Globus pallidus (tissue), 1 donor: ENCODE data around the gene AGBL1.

ENCODE experiments used
- DNase-seq: peaks from one replicate; pipeline ENCODE4 v3.0.0-alpha.2; 2015; ENCODE audit warnings: low spot score

The AGBL1 gene

DNA sequence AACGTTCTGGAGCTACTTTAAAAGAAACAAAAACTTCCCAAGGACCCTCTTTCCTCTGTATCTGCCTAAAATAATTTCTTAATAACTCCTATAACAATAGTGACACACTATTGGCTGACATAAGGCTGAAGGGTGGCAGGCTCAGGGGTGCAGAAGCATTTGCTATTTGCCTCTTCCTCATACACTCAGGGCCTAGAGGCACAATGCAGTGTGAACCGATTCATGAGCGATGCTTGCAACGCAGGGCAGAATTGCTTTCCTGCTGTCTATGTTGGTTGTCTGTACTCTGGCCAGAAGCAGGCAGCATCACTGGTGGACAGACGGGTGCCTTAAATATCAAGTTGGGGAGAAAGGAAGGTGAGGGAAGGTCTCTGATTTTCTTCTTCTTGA is 157.4 kb downstream of the AGBL1 start:
- DNase-seq: no peak

DNA sequence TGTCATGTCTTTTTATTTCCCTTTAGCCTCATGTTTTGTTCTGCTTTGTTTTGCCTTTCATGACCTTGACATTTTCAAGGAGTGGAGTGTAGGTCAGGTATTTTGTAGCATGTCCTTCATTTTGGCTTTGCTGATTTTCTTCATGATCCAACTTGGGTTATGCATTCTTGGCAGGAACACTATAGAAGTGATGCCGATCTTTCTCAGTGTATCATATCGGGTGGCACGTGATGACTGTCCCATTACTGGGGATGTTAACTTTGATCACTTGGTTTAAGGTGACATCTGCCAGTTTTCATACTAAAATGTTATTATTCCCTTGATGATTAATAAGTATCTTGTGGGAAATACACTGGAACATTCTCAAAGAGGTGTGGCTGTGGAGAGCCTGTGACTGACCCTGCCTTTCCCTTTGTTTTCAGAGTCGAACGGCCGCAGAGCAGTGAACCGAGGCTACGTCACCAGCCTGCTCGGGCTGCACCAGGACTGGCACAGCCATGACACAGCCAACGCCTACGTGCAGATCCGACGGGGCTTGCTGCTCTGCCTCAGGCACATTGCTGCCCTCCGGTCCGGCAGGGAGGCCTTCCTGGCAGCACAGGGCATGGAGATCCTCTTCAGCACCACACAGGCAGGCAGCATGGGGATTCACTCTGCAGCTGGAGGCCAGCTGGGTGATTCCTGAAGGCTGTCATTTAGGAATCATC is 167.7 kb downstream of the AGBL1 start:
- DNase-seq: no peak

DNA sequence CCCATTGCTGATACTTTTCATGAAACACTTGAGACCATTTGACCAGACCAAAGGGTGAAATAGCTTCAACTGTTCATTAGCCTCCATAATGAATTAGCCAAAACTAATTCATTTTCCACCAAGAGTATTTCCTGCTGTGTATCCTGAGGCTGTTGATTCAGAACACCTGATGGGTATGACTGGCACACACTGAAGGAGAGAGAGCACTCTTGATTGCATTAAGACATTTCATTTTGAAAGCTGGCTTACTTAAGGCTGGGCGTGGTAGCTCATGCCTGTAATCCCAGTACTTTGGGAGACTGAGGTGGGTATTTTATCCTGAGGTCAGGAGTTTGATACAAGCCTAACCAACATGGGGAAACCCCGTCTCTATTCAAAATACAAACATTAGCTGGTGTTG is 175.6 kb downstream of the AGBL1 start:
- no peak for DNase-seq

DNA sequence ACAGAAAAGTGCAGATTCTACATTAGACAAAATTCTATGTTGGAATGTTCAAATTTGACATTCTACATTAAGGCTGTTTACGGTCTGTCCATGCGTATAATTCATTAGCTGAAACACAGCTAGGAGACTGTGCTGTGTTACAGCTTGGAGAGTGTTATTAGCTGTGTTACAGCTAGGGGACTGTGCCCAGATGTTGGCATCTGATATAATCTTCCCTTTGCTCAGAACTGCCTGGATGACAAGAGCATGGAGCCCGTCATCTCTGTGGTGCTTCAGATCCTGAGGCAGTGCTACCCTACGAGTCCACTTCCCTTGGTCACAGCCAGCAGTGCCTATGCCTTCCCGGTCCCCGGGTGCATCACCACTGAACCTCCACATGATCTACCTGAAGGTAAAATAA is 177.0 kb downstream of the AGBL1 start:
- DNase-seq: no peak

DNA sequence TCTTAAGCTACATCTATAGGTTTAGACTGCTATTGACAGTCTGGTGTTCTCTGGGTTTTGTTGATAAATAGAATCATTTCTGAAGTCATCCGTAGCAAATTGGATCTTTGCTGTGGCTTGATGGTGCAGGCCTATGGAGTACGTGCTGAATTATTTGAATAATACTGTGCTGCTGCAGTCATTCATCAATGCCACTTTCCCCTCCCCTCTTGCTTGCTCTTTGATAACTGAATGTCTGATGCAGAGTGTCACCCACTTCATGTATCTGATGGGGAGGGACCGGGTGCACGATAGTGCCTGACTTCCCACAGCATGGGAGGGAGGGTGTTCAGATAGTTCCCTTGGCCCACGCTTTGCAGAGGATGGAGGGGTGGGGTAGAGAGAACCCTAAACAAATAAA is 179.9 kb downstream of the AGBL1 start:
- no peak for DNase-seq

DNA sequence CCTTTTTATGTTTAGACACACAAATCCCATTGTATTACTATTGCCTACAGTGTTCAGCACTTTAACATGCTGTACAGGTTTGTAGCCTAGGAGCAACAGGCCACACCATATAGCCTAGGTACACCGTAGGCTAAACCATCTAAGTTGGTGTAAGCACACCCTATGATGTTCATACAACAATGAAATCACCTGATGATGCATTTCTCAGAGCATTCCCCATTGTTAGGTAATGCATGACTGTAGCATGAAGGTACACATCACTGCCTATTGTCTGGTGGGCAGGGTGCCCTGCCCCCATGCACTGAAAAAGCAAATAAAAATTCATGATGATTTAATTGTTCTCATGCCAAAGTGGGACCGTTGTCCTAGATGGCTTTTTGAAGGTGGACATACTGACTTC is 183.6 kb downstream of the AGBL1 start:
- no peak for DNase-seq

DNA sequence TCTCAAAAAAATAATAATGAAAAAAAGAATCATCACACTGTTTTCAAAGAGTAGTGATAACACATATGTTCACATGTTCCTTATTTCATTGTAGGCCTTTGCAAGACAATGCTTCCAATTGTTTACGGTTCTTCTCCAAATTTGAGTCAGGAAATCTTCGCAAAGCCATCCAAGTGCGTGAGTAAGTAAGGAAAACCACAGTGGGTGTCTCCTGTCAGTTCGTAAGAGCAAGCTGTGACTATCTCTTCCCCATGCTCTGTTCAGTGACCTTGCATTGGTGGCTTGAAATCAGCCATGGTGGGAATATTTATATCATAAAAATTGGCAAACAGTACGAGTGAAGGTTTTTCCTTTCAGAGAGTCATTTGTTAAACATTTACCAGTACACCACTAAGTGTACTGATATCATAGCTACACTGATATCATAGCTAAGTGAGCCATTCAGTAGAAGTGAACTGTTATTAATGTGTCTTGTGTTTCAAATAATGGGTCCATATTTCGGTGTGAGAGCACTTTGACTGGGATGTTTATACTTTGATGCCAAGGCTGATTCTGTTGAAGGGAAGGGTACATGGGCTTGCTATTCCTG is 187.3 kb downstream of the AGBL1 start:
- no peak for DNase-seq

DNA sequence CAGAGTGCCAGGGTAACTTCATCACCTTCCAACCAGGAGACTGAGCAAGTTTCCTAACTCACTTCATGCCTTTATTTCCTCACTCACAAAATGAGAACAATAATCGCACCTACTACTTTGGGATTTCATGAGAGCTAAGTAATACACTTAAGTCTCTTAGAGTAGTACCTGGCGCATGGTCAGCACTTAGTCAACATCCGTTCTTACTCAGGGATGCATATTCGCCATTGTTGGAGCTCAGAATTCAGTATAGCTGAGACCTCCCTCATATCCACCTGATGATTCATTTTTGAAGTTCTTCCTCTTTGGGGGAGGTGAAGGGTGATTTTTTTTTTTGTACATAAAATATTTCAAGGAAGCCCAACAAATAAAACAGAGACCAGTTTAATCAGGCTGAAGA is 188.2 kb downstream of the AGBL1 start:
- DNase-seq: no peak

DNA sequence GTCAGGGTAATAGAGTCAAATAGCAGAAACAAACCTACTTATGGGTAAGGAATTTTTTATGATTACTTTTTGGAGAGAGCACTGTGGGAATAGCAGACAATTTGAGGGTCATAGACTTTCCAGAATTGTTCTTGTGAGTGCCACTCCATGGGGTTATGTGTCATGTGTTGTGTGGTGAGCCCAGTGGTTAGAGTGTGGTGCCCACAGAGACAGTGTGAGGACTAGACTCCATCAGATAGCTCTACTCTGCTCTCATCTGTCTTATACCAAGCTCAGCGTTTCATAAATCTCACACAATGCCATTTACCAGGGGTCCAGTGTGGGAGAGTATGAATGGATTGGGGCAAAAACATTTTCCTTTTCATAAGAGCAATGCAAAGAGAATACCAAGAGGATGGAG is 188.9 kb downstream of the AGBL1 start:
- DNase-seq: no peak

DNA sequence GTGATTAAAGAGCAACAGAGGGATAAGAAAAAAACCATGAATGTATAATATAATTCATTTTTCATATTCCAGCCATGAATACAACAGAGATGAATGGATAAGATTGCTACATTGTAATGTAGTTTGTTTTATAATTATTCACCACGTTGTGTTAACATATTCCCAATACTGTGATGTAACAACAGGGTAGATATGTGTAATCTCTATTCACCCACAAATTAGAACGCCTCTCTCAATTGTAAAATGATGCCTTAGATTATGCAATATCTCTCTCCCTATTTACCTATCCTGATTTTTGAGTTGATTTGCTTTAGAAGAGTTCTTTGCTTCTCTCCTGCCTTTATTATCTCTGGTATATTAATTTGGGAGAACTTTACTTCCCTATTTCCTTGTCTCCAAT is 193.6 kb downstream of the AGBL1 start:
- no peak for DNase-seq

DNA sequence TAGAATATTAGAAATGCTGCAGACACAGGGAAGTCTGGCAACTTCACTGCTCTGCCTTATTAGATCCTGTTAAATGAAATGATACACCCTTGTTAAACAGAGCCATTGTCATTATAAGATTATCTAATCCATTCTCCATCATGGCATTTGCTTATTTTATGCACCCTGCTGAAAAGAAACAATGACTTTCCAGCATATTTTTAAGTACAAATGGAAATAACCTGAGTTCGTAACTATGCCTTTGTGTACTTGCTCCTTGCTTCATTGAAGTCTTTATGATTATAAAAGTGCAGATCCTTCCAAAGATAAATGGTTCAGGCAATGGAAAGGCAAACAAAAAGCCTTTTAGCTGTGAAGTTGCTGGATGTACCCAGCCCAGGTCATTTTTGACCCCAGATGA is 195.7 kb downstream of the AGBL1 start:
- DNase-seq: no peak

DNA sequence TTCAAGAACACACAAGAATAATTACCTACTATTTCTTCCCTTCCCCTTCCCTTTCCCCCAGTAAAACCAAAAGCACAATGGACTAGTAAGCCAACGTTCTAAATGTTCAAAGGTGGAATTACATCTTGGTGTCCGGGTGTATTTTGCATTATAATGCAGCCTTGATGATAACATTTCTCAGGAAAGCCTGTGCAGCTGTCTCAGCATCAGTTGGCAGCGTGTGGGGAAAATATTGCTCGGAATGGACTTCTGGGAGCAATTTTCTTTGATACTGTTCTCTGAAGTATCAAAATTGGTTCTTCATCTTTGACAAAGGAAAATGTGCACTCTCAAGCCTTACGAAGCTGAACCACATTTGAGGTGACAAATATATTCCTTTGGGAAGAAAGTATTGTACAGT is 198.9 kb downstream of the AGBL1 start:
- DNase-seq: no peak

DNA sequence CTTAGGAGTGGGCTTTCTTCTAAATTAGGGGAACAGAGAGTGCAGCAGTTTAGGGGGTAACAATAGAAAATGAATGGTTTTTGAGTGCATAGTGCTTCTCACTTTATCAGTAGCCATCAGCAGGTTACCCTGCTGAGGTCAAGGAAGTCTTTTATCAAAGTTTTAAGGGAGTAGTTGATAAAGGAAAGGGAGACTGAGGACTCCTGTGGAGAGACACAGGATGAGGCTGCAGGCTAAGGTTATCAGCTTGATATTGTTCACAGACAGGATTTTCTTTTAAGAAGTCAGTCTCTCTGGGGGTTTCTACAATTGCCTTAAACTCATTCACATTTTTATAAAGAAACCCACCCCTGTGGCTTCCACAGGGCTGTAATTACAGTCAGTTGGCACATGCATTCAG is 205.0 kb downstream of the AGBL1 start:
- no peak for DNase-seq

DNA sequence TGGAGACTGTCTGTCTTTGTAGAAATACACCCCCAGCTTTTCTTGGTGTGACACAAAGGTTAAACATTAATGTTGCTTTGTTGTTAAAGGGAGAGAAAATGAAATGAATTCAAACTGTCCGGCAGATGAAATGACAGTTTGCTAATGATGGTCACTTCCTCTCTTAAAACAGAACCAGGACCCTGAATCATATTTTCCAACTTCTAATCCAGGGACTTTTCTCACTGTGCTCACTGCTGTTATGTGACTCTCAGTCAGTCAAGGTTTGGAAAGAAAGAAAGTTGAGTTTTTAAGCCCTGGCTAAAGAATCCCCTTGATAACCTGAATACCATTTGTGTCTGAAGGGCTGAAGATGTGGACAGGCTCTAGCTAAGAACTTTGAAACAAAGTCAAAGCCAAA is 215.8 kb downstream of the AGBL1 start:
- no peak for DNase-seq

DNA sequence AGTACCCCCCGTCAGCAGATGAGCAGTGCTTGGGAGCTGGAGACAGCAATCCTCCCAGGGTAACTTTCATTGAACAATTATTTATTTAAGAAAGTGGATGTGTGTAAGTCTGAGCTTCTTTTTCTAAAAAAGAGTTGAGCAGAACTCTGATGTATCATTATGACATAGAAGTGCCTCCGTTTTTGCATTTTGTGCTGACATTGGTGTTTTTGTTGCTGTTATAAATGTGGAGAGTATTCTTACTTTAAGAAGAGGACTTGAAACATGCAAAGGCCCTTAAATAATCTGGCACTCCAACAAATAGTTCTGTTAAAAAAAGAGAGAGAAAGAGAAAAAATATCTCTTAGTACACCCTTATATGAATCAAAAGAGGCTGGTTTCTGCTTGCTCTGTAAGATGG is 217.1 kb downstream of the AGBL1 start:
- DNase-seq: no peak

DNA sequence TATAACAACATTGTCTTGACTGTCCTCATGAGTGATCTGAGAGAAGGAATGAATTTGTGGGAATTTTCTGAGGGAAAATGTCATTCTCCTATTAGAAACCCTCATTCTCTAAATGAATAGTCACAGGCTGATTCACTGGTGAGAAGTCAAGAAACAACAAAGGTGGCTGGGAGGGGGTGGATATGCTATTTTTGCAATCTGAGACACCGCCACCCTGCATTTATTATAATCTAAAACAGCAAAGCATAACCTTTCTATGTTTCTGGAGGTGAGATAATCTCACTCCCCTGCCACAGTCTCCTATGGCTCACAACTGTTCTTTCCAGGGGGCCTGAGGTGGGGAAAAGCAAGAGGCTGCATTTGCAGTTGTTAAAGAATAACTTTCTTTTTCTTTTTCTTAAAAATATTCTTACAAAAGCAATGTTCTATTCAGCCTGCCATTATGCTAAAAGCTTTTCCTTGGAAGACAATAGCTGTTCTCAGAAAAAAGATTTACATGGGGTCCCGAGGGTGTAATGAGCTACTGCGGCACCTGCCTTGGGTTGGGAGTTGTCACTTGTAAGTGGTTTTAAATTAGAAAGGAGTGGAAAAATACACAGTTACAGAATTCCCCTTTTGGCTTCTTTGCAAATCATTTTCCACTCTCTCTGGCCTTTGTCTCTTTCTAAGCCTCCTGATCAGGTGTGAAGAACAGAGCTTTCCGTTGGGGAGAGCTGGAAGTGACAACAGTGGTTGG is 220.9 kb downstream of the AGBL1 start:
- no peak for DNase-seq

DNA sequence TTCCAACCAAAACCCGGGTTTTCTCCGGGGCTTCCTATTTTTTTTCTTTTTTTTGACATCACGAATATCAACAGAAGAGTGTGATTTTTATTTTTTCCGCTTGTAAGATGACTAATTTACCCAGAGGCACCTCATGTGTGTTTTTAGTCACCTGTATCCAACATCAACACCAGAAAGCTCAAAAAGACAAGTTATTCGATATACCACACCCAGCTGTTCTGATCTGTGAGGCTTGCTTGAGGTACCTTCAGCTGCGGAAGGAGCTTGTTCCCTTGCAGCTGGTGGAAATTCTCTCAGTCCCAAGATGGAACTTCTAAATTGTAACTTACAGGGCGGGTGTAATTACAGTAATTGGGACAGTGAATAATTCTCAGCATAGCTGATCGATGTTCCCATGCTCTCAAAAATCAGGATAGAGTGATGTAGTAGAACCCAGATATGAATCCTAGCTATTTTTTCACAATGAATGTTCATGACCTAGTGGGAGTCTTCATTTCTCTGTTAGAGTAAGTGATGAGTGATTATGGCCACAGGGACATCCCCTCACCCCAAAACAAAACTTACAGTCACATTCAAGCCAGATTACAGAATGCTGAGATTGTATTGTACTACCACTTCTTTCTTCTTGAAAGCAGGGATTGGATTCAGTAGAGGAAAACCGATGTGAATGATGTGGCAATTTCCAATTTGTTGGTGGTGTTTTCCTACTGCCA is 232.1 kb downstream of the AGBL1 start:
- no peak for DNase-seq

DNA sequence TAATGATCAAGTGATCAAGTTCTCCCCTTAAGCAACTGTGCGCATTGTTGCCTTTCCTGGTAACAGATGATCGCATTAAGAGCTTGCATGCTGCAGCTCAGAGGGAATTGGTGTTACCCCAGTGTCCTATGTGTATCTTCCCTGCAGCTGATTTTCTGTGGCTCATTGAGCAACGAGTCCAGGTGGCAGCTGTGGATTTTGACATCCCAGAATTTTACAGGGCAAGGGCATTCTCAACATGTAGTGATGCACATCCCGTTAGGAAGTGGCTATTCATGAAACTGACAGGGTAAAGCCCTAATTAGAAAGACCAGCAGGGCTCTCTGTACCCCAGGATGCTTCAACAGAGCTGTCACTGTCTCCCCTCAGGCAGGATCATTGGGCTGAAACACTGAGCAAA is 232.8 kb downstream of the AGBL1 start:
- no peak for DNase-seq

DNA sequence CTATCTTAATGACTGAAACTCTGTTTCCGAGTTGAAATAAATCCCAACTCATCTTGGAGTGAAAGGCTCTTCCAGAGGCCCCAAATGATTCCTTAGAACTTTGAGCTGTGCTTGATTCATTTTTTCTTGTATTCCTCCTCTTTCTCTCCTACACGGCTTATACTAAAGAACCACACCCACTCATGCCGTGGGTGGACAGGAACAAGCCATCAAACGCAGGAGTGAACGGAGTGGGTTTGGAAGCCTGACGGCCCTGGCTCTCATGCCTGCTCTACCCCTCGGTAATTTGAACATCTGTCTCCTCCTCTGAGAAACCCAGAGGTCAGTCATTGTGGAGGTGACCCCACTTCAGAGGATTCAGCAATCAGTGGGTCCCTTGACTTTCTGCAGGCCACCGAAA is 236.5 kb downstream of the AGBL1 start:
- DNase-seq: no peak

DNA sequence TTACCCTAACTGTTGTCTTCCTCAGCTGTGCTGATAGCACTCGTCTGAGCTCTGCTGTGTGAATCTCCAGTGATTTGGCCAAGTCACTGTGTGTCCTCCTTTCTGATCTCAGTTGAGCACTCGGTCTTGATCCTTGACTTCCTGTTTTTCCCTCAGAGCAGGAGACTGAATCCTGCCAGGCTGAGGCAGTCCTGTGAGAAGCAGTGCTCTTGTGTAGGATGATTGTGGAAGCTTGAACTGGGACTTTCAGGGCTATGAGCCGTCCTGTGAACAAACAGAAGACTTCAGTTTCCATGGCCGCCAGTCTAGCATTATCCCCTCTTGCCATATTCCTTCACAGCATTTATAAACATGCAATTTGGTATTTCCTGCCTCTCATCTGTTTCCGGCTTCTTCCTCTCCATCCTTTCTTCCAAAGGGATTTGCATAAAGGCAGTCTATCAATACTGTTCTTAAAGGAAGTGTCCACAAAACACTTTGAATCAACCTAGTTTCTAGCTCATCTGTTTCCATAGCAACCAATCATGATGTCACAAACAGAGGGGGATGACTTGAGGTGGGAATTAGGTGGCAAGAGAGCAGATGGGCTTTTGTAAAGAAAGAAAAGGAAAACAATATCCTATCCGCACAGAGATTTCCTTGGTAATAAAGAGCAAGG is 237.2 kb downstream of the AGBL1 start:
- DNase-seq: no peak

DNA sequence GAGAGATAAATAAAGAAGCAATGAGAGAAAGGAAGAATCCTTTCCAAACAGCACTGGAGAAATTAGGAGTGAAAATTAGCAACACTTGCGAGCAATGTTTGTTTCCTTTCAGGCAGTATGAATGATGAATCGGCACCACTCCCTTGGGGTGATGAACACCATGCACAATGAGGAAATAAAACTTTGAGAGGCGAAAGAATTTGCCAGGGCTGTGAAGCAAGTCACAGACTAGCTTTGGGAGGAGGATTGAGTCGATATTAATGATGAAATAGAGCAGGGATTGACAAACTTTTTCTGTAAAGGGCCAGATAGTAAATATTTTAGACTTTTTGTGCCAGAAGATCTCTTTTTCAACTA is 237.7 kb downstream of the AGBL1 start:
- no peak for DNase-seq

DNA sequence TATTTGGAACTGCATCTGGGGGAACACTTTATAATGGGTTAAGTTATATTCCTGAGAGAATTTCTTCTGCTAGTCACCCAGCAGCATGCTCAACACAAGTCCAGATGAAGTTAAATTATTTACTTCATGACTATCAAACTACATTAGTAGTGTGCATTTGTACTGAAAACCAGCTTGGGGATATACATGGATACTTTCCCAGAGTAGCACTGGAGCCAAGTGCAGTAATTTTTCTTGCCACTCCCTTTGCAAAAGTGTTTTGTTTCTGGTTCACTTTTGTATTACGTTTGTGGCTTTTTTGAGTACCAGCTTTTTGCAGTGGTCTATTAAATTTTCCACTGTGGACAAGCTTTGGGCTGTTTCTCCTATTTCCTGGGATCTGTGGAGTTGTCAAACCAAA is 243.0 kb downstream of the AGBL1 start:
- no peak for DNase-seq
